ENCODE results near the gene ADAMTS1.

- TF ChIP-seq MATR3 (CRISPR knock-in tag; IDR thresholded peaks at IDR 0.05), result no peak
- TF ChIP-seq TAF1 (CRISPR knock-in tag; IDR thresholded peaks at IDR 0.05), result no peak
- TF ChIP-seq SMARCC2 (IDR thresholded peaks at IDR 0.05), result no peak
- no peak for TF ChIP-seq CEBPZ (IDR thresholded peaks at IDR 0.05; ENCODE audit: low read length)
- TF ChIP-seq CTCF (CRISPR knock-in tag; IDR thresholded peaks at IDR 0.05), result peak; percentile 29; the same call in 1 of the 2 replicates
These were observed 4.4 kb upstream of the ADAMTS1 start for GRCh38 chr21:26849428-26850115.

Measured in HepG2 (cell line).